ENCODE results near the gene ST6GALNAC4.

ST6GALNAC4 gene

GRCh38 chr9:127866535-127866934 lies 50.3 kb downstream of the ST6GALNAC4 start:
- Histone ChIP-seq H3K4me3 (no peak overlapping the region), H3K27ac (peak overlapping the region in 1 of 21 experiments; percentile 32)

GRCh38 chr9:127865645-127866464 lies 51.0 kb downstream of the ST6GALNAC4 start:
- peak overlapping the region in 2 of 21 experiments; percentile 5 to 30 for H3K27ac ChIP-seq
- H3K4me3 ChIP-seq, result no peak overlapping the region

GRCh38 chr9:127863191-127863621 lies 53.6 kb downstream of the ST6GALNAC4 start:
- peak overlapping the region in 7 of 21 experiments; percentile 42 to 79 (median 75) for H3K27ac ChIP-seq

GRCh38 chr9:127862075-127863011 lies 54.5 kb downstream of the ST6GALNAC4 start:
- peak overlapping the region in 19 of 21 experiments; percentile 26 to 79 (median 66) for H3K27ac ChIP-seq
- H3K4me3 ChIP-seq, result no peak overlapping the region

More at GRCh38 chr9:127863191-127863621, 53.6 kb downstream of the ST6GALNAC4 start:
- no peak overlapping the region for H3K4me3 ChIP-seq

DNA sequence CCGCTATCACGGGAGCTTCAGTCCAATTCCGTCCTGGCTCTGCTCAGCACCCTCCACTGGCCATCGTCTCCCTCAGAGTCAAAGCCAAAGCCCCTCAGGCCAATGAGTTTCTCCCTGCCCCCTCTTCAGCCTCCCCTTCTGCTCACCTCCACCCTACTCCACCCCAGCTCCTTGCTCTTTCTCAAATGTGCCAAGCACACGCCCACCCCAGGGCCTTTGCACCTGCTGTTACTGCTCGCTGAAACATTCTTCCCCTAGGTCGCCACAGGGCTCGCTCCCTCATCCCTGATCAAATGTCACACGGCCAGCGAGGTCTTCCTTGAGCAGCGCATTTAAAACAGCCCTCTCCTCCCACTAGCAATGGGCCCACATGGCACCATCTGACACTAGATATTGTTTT lies 56.1 kb downstream of the ST6GALNAC4 start:
- no peak overlapping the region for H3K4me3 ChIP-seq
- no peak overlapping the region for H3K27ac ChIP-seq

- H3K27ac ChIP-seq, result no peak overlapping the region
- no peak overlapping the region for H3K4me3 ChIP-seq
Measured at GRCh38 chr9:127860260-127860659, 56.6 kb downstream of the ST6GALNAC4 start.

- Histone ChIP-seq H3K27ac (peak overlapping the region in 3 of 21 experiments; percentile 1 to 32 (median 13)), H3K4me3 (no peak overlapping the region)
Measured at GRCh38 chr9:127858041-127858512, 58.8 kb downstream of the ST6GALNAC4 start.
